Prostate gland (tissue), 2 donors: Measurements from ENCODE around the gene KCNK13.

ENCODE experiments used
- CTCF ChIP-seq, 4 experiments: fragments of 200-600 bp in 2 of 4; fragments of 450-650 bp in 2 of 4; sonication (generic) in 2 of 4; IDR thresholded peaks; 1 replicate in 3 of 4; 2 replicates in 1 of 4; pipeline ENCODE4 v1.5.1; 2016 to 2019; ENCODE audit warnings: antibody characterized with exemption in 4 of 4, mild to moderate bottlenecking in 2 of 4, moderate library complexity in 2 of 4
- POLR2A ChIP-seq: fragments of 450-650 bp; IDR thresholded peaks from one replicate; pipeline ENCODE4 v1.6.1; 2016; ENCODE audit warnings: antibody characterized with exemption, mild to moderate bottlenecking
- POLR2AphosphoS5 ChIP-seq: sonication (generic); formaldehyde crosslinking; IDR thresholded peaks from one replicate; pipeline ENCODE4 v1.6.1; 2017; ENCODE audit warnings: antibody characterized with exemption

GRCh38 chr14:90027842-90028241 is 34.0 kb upstream of the KCNK13 start:
- no peak for TF ChIP-seq CTCF (IDR thresholded peaks at IDR 0.05)
- TF ChIP-seq POLR2A, result no peak
- no peak for TF ChIP-seq POLR2AphosphoS5
